MV-4-11 (cell line): ENCODE results near the gene RUBCN.
"Not testable (repeated sequence)": the region's sequence is repeated elsewhere in the genome, so short reads cannot be mapped to it uniquely, and the experiment has no call there.

Source experiments
- DNase-seq: peaks from one replicate; lab custom pipeline; 2025; lab: John Stamatoyannopoulos, UW

The RUBCN gene

DNA sequence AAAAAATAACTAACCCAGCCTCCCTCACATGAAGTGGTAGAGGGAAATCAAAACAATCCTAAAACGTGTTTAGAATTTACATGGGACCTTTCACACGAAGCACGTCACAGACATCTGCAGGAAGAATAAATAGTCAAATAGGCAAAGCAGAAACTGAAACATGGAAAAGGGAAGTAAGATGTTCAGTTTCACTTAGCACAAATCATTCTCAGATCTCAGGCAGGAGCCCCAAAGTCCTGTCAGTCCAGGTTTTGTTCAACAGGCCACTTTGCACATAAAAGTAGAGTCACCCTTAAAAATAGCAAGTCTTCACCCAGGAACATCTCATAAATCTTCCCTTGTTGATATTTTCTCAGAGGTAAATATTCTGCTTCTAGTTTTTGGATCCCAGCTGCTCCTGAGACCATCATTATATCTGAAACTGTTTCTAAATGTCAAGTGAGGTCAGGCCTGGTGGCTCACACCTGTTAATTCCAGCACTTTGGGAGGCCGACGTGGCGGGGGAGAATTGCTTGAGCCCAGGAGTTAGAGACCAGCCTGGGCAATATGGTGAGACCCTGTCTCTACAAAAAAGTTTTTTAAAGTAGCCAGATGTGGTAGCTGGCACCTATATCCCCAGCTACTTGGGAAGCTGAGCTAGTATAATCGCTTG lies 1.9 kb downstream of the RUBCN start:
- DNase-seq = peak; percentile 85

DNA sequence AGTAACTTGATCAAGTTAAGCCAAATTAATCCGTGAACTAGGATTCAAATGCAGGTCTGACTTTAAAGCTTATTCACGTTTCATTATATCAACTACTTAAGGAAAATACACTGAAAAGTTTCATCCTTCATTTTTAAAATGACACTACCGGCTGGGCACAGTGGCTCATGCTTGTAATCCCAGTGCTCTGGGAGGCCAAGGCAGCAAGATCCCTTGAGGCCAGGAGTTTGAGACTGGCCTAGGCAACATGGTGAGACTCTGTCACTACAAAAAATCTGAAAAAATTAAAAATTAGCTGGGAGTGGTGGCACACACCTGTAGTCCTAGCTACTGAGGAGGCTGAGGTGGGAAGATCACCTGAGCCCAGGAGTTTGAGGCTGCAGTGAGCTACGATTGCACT lies 3.7 kb downstream of the RUBCN start:
- DNase-seq = no peak

DNA sequence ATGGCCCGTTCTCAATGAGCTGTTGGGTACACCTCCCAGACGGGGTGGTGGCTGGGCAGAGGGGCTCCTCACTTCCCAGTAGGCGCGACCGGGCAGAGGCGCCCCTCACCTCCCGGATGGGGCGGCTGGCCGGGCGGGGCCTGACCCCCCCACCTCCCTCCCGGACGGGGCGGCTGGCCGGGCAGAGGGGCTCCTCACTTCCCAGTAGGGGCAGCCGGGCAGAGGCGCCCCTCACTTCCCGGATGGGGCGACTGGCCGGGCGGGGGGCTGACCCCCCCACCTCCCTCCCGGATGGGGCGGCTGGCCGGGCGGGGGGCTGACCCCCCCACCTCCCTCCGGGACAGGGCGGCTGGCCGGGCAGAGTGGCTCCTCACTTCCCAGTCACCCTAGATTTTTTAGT lies 5.2 kb downstream of the RUBCN start:
- DNase-seq = not testable (repeated sequence)

DNA sequence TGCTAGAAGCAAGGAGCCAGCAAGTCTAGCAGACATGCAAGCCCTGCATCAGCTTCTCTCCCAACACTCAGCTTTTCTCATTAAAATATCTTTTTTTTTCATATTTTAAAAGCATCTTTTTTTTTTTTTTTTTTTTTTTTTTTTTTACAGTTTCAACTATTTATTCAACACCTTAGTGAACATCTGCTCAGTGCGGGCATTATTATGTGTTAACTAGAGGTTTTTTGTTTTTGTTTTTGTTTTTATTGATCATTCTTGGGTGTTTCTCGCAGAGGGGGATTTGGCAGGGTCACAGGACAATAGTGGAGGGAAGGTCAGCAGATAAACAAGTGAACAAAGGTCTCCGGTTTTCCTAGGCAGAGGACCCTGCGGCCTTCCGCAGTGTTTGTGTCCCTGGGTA lies 5.9 kb downstream of the RUBCN start:
- not testable (repeated sequence) for DNase-seq

DNA sequence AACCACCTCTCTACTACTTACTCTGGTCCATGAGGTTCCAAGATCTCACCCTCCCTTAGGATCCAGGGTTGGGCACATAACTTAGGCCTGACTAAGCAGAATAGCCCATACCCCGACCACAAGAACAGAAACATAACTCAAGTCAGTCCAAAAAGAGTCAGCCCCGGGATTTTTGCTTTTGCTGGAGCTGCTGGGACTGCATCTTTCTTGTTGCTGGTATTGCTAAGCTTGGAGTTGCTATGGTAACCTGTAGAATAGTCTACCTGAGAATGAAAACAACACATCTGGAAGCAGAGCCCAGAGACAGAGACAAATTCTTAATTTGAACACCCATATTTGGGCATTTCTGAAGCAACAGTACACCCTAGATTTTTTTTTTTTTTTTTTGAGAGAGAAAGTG lies 6.5 kb downstream of the RUBCN start:
- DNase-seq = no peak

DNA sequence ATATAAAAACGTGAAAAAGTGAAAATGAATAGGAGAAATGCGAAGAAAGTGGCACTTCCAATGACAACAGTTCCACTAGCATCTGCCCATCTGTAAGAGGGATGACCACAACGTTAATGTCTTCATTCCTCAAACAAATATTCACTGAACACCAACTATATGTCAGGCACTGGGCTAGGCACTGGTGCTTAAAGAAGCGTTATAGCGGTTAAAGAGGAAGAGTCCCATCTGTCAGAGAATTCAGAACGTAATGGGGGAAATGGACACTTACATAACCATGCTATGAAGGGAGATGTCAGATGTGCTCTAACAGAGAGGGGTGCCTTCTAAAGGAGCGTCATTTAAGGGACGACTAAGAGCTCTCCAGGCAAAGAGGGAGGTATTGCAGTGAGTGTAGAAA lies 8.2 kb downstream of the RUBCN start:
- peak; percentile 56 for DNase-seq

DNA sequence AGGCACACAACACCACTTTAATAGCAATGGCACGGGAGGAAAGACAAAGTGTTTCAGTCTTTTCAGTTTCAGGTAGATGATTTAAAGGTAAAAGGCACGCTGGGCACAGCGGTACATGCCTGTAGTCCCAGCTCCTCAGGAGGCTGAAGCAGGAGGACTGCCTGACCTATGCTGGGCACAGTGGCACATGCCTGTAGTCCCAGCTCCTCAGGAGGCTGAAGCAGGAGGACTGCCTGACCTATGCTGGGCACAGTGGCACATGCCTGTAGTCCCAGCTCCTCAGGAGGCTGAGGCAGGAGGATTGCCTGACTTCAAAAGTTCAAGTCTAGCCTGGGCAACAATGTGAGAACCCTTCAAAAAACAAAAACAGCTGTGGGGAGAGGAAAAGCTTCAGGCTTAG lies 8.8 kb downstream of the RUBCN start:
- DNase-seq = not testable (repeated sequence)

DNA sequence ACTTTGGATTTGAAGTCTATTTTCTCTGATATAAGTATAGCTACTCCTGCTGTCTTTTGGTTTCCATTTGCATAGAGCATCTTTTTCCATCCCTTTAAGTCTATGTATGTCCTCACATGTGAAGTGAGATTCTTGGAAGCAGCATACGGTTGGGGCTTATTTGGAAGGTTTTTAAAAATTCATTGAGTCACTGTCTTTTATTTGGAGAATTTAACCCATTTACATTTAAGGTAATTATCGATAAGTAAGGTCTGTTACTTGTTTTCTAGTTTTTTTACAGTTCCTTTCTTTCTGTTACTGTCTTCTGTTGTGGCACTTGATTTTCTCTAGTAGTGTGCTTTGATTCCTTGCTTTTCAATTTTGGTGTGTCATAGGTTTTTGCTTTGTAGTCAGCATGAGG lies 14.0 kb downstream of the RUBCN start:
- DNase-seq = no peak

DNA sequence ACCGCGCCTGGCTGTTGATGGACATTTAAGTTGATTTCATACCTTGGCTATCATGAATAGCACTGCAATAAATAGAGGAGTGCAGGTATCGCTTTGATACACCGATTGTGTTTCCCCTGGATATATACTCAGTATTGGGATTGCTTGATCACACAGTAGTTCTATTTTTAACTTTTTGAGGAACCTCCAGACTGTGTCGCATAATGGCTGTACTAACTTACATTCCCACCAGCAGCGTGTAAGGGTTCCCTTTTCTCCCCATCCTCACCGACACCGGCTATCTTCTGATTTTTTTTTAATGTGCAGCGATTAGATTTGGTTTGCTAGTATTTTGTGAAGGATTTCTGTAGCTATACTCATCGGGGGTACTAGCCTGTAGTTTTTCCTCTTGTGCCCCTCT lies 16.0 kb downstream of the RUBCN start:
- no peak for DNase-seq

DNA sequence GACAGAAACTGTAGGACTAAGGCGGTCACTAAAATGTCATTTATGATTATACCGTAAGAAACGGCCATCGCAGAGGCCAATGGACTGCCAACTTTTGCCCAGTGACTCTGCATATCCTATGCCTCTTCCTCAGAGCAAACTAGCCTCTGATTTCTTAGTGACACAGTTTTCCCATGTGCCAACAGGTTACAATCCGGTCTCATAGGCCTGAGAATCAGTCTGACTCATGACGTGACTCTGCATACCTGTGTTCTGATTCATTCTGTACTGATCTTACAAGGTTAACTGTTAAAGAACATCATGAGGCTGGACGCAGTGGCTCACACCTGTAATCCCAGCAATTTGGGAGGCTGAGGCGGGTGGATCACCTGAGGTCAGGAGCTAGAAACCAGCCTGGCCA lies 17.8 kb downstream of the RUBCN start:
- no peak for DNase-seq

DNA sequence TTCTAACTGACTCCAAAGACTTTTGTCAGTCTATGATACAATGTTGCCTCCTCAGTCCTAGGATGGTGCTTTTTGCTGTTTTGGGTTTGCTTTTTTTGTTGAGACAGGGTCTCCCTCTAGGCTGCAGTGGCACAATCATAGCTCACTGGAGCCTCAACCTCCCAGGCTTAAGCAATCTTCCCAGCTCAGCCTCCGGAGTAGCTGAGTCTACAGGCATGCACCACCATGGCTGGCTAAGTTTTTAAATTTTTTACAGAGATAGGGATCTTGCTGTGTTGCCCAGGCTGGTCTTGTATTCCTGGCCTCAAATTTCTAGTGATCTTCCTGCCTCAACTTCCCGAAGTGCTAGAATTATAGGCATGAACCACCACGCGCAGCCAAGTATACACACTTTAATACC lies 22.5 kb downstream of the RUBCN start:
- DNase-seq = no peak

DNA sequence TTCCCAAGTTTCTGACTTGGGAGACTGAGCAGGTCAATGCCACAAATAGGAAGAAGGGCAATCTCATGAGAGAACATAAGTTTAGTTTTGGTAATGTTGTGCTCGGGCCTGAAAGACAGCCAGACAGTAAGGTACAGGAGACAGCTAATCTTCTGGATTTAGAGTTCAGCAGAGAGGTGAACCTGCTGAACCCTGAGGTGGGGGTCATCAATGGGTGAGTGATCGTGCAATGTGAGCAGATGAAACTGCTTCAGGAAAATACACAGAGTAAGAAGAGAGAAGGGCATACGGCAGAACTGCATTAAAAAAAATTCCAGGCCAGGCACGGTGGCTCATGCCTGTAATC lies 23.3 kb downstream of the RUBCN start:
- no peak for DNase-seq

DNA sequence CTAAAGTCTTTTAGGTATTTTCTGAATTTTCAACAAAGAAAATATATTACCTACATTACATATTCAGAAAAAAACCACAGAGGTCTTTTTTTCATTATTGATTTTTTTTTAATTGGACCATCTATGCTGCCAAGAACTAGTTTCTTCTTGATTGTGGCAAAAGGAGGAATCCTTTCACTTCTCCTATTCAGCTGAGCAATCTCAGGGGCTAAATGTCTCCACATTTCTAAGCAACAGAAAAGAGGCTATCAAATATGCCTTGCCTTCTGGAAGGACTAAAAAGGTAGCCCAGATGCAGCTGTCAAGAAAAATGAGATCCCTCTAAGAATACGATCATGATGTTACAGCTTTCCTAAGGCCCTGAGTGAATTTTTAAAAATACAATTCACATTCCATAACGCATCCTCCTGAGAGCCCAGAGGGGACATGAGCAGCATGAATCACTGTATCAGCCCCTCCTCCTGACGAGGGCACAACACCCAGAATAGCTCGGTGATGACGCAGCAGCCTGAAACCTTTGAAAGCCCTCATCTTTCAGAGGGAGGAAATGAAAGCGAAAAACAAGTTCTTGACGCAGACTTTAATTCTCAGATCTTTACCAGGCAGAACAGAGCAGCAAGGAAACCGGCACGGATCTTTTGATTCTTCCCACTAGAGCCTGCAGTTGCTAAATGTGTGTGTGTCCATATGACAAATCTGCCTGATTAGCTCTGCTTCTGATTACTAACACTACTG lies 24.6 kb downstream of the RUBCN start:
- peak; percentile 97 for DNase-seq

DNA sequence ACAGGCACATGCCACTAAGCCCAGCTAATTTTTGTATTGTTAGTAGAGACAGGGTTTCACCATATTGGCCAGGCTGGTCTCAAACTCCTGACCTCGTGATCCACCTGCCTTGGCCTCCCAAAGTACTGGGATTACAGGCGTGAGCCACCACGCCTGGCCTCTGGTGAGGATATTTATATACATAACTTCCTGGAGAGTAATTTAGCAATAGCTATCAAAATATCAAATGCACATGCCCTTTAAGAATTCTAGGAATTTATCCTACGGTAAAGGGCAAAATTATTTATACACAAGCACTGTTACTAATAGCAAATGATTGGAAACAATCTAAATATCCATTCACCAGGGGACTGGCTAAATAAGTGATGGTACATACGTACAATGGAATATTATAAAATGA lies 25.7 kb downstream of the RUBCN start:
- DNase-seq = not testable (repeated sequence)

DNA sequence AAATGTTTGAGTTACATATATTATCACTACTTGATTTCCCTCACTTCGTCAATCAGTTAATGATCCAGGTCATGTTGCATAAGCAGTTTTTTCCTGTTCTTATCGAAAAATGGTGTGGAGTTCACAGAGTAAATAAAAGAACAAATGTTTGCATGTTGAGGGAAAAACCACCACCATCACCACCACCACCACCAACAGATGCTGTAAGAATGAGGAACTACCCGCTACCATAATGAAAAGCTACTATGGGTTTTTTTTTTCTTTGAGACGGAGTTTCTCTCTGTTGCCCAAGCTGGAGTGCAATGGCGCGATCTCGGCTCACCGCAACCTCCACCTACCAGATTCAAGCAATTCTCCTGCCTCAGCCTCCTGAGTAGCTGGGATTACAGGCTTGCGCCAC lies 27.6 kb downstream of the RUBCN start:
- DNase-seq = peak; percentile 92

DNA sequence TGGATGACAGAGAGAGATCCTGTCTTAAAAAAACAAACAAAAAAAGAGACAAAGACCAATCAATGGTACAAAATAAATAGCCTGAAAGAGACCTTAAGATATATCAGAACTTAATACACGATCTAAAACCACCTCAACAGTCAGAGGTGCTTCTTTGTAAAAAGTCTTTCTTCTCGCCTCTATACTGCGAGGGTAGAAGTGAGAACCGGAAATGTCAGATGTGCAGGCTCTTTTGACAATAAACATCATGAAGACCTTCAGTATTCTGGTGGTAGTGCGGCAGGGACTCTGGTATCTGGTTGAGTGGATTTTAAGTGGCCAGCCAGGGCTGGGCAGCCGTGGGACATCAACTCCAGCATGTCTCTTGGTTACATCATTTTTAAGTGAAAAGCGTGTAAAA lies 30.0 kb downstream of the RUBCN start:
- no peak for DNase-seq

DNA sequence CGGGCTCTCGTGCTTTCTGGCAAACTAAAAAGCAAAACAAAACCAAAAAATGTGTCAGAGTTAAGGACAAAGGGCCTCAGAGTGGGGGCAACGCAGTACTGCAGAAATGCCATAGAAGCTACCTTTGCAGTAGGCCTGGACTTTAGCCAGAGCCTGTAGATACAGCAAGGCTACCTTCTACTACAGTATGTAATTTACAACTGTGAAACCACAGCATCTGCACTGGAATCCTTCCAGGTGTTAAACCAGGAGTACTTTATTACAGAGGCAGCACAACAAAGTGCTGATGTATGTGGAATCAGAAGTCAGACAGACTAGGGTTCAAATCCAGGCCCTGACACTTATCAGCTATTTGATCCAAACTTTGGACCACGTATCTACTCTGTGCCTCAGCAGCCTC lies 34.9 kb downstream of the RUBCN start:
- DNase-seq = no peak

DNA sequence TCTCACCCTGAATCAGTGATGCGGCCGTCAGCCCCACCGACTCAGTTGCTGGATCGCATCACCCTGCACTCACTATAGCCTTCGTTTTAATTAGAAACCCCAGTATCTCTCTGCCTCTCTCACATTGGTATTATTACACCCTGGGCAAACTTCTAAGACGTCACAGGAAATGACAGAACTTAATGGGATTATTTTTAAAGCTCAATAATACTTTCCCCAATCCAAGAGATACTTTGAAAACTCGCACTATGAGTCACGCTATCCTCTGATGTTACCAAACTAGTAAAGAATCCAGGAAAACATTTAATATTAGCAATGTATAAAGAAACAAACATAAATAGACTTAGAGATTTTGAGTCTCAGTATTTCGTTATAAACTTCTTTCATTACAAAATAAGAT lies 36.6 kb downstream of the RUBCN start:
- no peak for DNase-seq

DNA sequence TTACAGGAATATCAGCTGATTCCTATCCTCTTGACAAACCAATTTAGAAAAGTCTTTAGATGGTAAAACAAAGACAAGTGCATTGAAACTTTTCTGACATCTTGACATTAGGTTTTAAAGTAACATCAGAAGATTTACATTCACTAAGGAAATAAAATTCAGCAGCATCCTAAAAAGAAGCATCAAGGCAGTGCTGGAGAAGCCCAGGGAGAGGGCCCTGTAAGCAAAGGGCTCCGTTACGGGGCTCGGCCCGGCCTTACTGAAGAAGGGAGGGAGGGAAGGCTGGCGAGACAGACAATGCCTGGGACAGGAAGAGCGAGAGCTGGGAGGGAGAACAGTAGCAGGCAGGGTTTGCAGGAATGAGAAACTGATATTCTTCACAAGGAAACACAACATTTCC lies 39.3 kb downstream of the RUBCN start:
- DNase-seq = no peak

DNA sequence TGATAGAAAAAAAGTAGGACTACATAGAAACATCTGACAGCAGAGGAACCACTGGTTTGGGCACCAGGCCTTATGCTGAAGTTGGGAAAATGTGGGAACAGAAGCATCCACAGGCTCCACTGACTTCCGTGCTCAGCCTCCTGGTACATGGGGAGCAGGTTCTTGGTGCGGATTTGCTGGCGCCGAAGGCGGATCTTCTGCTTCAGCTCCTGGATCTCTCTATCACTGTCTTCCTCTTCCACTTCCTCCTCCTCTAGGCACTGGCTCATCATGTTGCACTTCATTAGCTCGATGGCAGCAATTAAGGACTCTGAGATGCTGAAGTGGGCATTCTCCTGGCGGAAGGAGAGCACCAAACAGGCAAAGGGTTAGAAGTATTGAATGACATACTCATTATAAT lies 42.5 kb downstream of the RUBCN start:
- no peak for DNase-seq

DNA sequence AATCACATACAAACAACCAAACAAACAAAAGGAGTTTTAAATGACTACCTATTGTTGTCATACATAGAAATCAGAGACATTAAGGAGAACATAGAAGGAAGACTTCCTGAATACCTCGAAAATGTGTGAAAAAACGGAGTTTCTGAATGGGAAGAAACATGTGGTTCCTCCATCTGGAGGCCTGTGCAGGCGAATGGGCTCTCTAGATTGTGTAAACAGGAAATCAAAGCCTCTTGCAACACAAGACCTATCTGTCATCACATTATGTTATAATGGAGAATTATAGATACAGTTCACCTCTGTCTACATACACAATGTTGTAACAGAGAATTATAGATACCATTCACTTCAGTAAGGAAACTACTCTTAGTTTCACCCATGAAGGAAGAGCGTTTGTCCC lies 44.1 kb downstream of the RUBCN start:
- DNase-seq = peak; percentile 70

DNA sequence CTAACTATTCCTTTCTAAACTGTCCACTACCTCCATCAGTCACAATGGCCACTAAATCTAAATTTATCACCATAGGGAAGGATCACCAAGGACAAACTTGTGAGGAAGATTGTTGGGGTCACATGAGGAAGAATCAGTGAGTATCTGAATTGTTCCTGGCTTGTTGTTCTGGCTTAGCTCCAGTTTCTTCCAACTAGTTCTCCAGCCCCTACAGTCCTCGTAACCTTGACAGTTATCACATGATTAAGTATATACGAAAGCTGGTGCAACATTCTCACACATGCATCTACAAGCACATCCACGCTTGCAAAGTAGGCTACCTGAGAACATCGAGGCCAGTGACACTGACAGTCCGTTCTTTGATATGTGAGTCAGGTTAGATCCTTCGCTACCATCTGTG lies 46.0 kb downstream of the RUBCN start:
- DNase-seq = no peak

DNA sequence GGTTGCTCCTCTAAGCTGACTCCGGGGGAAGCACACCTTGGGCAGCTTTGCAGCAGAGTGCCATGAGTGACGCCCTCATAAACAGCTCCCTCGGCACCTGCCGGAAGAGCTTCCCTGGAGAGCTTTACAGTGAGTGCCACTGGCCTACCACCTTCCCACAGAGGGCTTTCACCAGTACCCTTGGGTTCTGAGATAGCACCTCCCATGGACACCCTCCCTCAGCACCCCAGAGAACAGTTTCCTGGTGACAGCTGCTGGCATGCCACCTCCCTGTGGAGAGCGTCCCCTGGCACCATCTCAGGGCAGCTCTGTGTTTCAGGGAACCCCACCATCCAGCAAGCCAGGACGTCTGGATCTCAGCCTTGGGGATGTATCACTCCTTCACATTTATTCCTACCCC lies 49.1 kb downstream of the RUBCN start:
- no peak for DNase-seq

DNA sequence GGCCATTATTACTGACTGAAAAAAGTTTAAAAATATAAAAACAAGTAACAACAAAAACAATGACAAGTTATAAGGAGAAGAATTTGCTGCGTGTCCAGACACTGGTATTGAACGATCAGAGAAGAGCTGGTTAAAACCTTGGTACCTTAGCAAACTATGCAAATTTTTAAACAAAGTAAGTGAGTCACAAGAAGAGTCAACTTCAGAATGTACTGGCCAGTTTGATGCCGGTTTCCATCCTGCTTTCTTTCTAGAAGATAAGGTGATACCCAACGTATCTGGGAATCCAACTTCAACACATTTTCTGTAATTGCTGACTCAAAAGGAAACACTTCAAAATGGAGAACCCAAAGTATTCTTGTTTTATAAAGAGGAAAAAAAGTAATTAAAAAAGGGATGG lies 49.8 kb downstream of the RUBCN start:
- DNase-seq = no peak
